ENCODE measurements around the gene OBSCN. TPM values are rescaled to one million over a fixed set of nuclear protein-coding genes. Genes with fewer than 3 reads are reported as not detected.

The OBSCN gene
- total RNA-seq, 1 donor from 2014 or later, result 316 TPM

- intact Hi-C loops (cut with DNase I), result no loop called here
- ATAC-seq (ENCODE audit: poor library complexity) (no peak), DNase-seq (peak; percentile 23)
Measured at GRCh38 chr1:228308628-228309325, 100.9 kb downstream of the OBSCN start.

- ATAC-seq (ENCODE audit: poor library complexity), result no peak
- DNase-seq, result no peak
Measured at GRCh38 chr1:228309326-228310067, 101.7 kb downstream of the OBSCN start.

GRCh38 chr1:228310162-228310792 is 102.4 kb downstream of the OBSCN start:
- intact Hi-C loops (cut with DNase I), result no loop called here
- no peak for ATAC-seq (ENCODE audit: poor library complexity)
- DNase-seq, result no peak

More at GRCh38 chr1:228309326-228310067, 101.7 kb downstream of the OBSCN start:
- intact Hi-C loops (cut with DNase I), result no loop called here

- intact Hi-C loops (cut with DNase I), result no loop called here
- ATAC-seq (ENCODE audit: poor library complexity) (no peak), DNase-seq (no peak)
Measured at GRCh38 chr1:228311091-228311490, 103.2 kb downstream of the OBSCN start.

- intact Hi-C loops (cut with DNase I), result no loop called here
- ATAC-seq (ENCODE audit: poor library complexity) (no peak), DNase-seq (peak; percentile 24)
Measured at GRCh38 chr1:228312136-228312764, 104.4 kb downstream of the OBSCN start.

GRCh38 chr1:228313536-228314277 is 105.9 kb downstream of the OBSCN start:
- ATAC-seq (ENCODE audit: poor library complexity), result no peak
- peak; percentile 30 for DNase-seq
- intact Hi-C loops (cut with DNase I), result no loop called here

GRCh38 chr1:228314315-228314657 is 106.4 kb downstream of the OBSCN start:
- intact Hi-C loops (cut with DNase I), result no loop called here
- ATAC-seq (ENCODE audit: poor library complexity) (peak; percentile 9), DNase-seq (peak; percentile 22)

- DNase-seq, result peak; percentile 54
- intact Hi-C loops (cut with DNase I), result no loop called here
- ATAC-seq (ENCODE audit: poor library complexity), result peak; percentile 54
Measured at GRCh38 chr1:228314658-228315483, 107.0 kb downstream of the OBSCN start.

GRCh38 chr1:228315484-228315944 is 107.7 kb downstream of the OBSCN start:
- ATAC-seq (ENCODE audit: poor library complexity) (no peak), DNase-seq (no peak)
- intact Hi-C loops (cut with DNase I), result no loop called here

- ATAC-seq (ENCODE audit: poor library complexity) (no peak), DNase-seq (peak; percentile 32)
Measured at GRCh38 chr1:228315945-228316588, 108.2 kb downstream of the OBSCN start.

GRCh38 chr1:228316589-228317387 is 108.9 kb downstream of the OBSCN start:
- intact Hi-C loops (cut with DNase I), result no loop called here
- ATAC-seq (ENCODE audit: poor library complexity) (no peak), DNase-seq (peak; percentile 31)

More at GRCh38 chr1:228315945-228316588, 108.2 kb downstream of the OBSCN start:
- intact Hi-C loops (cut with DNase I), result no loop called here

GRCh38 chr1:228317411-228317828 is 109.6 kb downstream of the OBSCN start:
- ATAC-seq (ENCODE audit: poor library complexity), result no peak
- intact Hi-C loops (cut with DNase I), result no loop called here
- peak; percentile 30 for DNase-seq

GRCh38 chr1:228317891-228318810 is 110.3 kb downstream of the OBSCN start:
- intact Hi-C loops (cut with DNase I), result no loop called here
- DNase-seq (peak; percentile 21), ATAC-seq (ENCODE audit: poor library complexity) (no peak)

- DNase-seq (peak; percentile 37), ATAC-seq (ENCODE audit: poor library complexity) (no peak)
- intact Hi-C loops (cut with DNase I), result no loop called here
Measured at GRCh38 chr1:228318823-228319241, 111.0 kb downstream of the OBSCN start.

GRCh38 chr1:228319352-228320088 is 111.7 kb downstream of the OBSCN start:
- ATAC-seq (ENCODE audit: poor library complexity) (no peak), DNase-seq (no peak)
- intact Hi-C loops (cut with DNase I), result no loop called here

Data from Right ventricle myocardium superior (tissue), 1 donor.